Natural killer cell (primary cell): ENCODE measurements around the gene DOCK10. TPM values are rescaled to one million over a fixed set of nuclear protein-coding genes. Genes with fewer than 3 reads are reported as not detected.

Source experiments
- ATAC-seq, 3 donors: fragments of 150-1000 bp in 2 of 3; fragments of 200-7000 bp in 1 of 3; cut with Tn5 transposase; 1 replicate in 1 of 3; 2 replicates in 2 of 3; pipeline ENCODE4 v1.10.0; 2021; ENCODE audit warnings: mild to moderate bottlenecking in 2 of 3, moderate library complexity in 2 of 3
- DNase-seq, 2 donors: peaks; one replicate each; pipeline versions ENCODE4 v3.0.0 to v3.0.0-alpha.2; 2013 to 2021; ENCODE audit warnings: mixed read lengths in 1 of 2
- H3K27ac ChIP-seq: one replicate; pipeline ENCODE4 v1.5.1; 2013; ENCODE audit warnings: mild to moderate bottlenecking, low read length
- H3K27me3 ChIP-seq: one replicate; pipeline ENCODE4 v1.6.1; 2013; ENCODE audit warnings: low read length; ENCODE audit not compliant: control insufficient read depth, insufficient read depth
- H3K36me3 ChIP-seq: one replicate; pipeline ENCODE4 v1.6.1; 2013; ENCODE audit warnings: low read length; ENCODE audit not compliant: control insufficient read depth, insufficient read depth
- H3K4me1 ChIP-seq: one replicate; pipeline ENCODE4 v1.6.1; 2013; ENCODE audit warnings: low read length; ENCODE audit not compliant: control insufficient read depth, insufficient read depth
- H3K4me3 ChIP-seq: one replicate; pipeline ENCODE4 v1.5.1; 2013; ENCODE audit warnings: low read length
- H3K9me3 ChIP-seq: one replicate; pipeline ENCODE4 v1.6.1; 2013; ENCODE audit warnings: low read length; ENCODE audit not compliant: control insufficient read depth, insufficient read depth
- H3K27ac Mint-ChIP-seq, 2 donors: one replicate each; pipeline ENCODE4 v1.8.0; 2022; ENCODE audit warnings: mild to moderate bottlenecking in 2 of 2, mixed read lengths in 2 of 2, moderate library complexity in 1 of 2
- H3K27me3 Mint-ChIP-seq, 2 donors: one replicate each; pipeline ENCODE4 v1.8.0; 2022; ENCODE audit warnings: low read depth in 2 of 2, mixed read lengths in 2 of 2
- H3K36me3 Mint-ChIP-seq: one replicate; pipeline ENCODE4 v1.8.0; 2022; ENCODE audit warnings: mixed read lengths
- H3K4me1 Mint-ChIP-seq, 2 donors: one replicate each; pipeline ENCODE4 v1.8.0; 2022; ENCODE audit warnings: mixed read lengths in 2 of 2
- H3K4me3 Mint-ChIP-seq: one replicate; pipeline ENCODE4 v1.8.0; 2022; ENCODE audit warnings: mild to moderate bottlenecking, moderate library complexity, mixed read lengths
- H3K9me3 Mint-ChIP-seq, 2 donors: one replicate each; pipeline ENCODE4 v1.8.0; 2022; ENCODE audit warnings: mixed read lengths in 2 of 2
- CTCF ChIP-seq: fragments of 200-600 bp; IDR thresholded peaks from one replicate; pipeline ENCODE4 v1.8.0; 2022; ENCODE audit warnings: antibody characterized with exemption
- WGBS: methylation state at CpG from one replicate; pipeline ENCODE4 v1.1.7; 2013; ENCODE audit warnings: missing lambda C conversion rate; ENCODE audit not compliant: insufficient coverage; 5-methylcytosine and 5-hydroxymethylcytosine counted together
- intact Hi-C: fragments of 100-400 bp; cut with micrococcal nuclease; formaldehyde crosslinking; loops from one replicate; pipeline ENCODE4 v1.14.2; 2022
- total RNA-seq, 4 donors: library from RNA; stranded (reverse); fragments of 120-200 nt in 1 of 4; gene quantifications; one replicate each; pipeline versions ENCODE4 v1.2.3 to v1.2.4, GENCODE V29; 2013 to 2022

DOCK10 gene
- total RNA-seq = 100 to 1,000 TPM; 181 to 213 (median 182) TPM
- 212 TPM for total RNA-seq (2013)

- Mint-ChIP-seq H3K4me1 (peaks cover 55 to 56% of the 10 kb centered on the region in 2 donors), H3K36me3 (no peaks in the 10 kb centered on the region), H3K9me3 (no peaks in the 10 kb centered on the region), H3K4me3 (peak within 1 kb of the TSS; percentile 98), H3K27ac (peak within 1 kb of the TSS; percentile 100), H3K27me3 (peaks cover 0 to 5% of the 10 kb centered on the region in 2 donors)
- Histone ChIP-seq H3K36me3 (no peaks in the 10 kb centered on the region), H3K4me3 (peak within 1 kb of the TSS; percentile 86), H3K27ac (peak within 1 kb of the TSS; percentile 95), H3K9me3 (no peaks in the 10 kb centered on the region), H3K4me1 (peaks cover 18% of the 10 kb centered on the region), H3K27me3 (no peaks in the 10 kb centered on the region)
- peak; percentile 47 to 73 (median 53) for ATAC-seq
- TF ChIP-seq CTCF = no peak
- DNase-seq = peak; percentile 37 to 78
- WGBS = under 1% methylated on average over 113 of the region's 113 CpGs
- intact Hi-C loops = loop anchor here (1.0 to 5.0 kb wide), 5 partner anchors 10 to 115 kb away; no protein-coding TSS in a partner anchor
Observed at GRCh38 chr2:225041851-225042799, at the start of gene DOCK10. Gene DOCK10, minus strand, starts transcription at chr2:225042468. Its CDS starts 94 bp downstream, at chr2:225042374.

GRCh38 chr2:225091336-225091735, 49.1 kb upstream of the DOCK10 start:
- ATAC-seq (no peak), DNase-seq (no peak)
- H3K4me3 Mint-ChIP-seq = no peak overlapping the region
- peaks cover 0 to 4% of the 10 kb centered on the region in 2 donors for H3K27me3 Mint-ChIP-seq
- WGBS = 44% methylated on average over 1 of the region's 2 CpGs
- Histone ChIP-seq H3K27me3 (no peaks in the 10 kb centered on the region), H3K9me3 (no peaks in the 10 kb centered on the region), H3K27ac (no peak overlapping the region), H3K4me1 (no peaks in the 10 kb centered on the region), H3K36me3 (no peaks in the 10 kb centered on the region), H3K4me3 (no peak overlapping the region)
- intact Hi-C loops = no loop called here
- TF ChIP-seq CTCF = no peak
- peaks cover 21 to 24% of the 10 kb centered on the region in 2 donors for H3K4me1 Mint-ChIP-seq
- no peaks in the 10 kb centered on the region for H3K9me3 Mint-ChIP-seq
- H3K27ac Mint-ChIP-seq = no peak overlapping the region
- H3K36me3 Mint-ChIP-seq = no peaks in the 10 kb centered on the region

- no peak overlapping the region for H3K27ac ChIP-seq
- intact Hi-C loops = no loop called here
- no peak overlapping the region for H3K4me3 ChIP-seq
- H3K4me1 ChIP-seq = no peaks in the 10 kb centered on the region
- H3K27ac Mint-ChIP-seq = no peak overlapping the region
- H3K27me3 Mint-ChIP-seq = peaks cover 0 to 4% of the 10 kb centered on the region in 2 donors
- H3K27me3 ChIP-seq = no peaks in the 10 kb centered on the region
- no peak for TF ChIP-seq CTCF
- no peak for DNase-seq
- H3K4me3 Mint-ChIP-seq = no peak overlapping the region
- peaks cover 19 to 25% of the 10 kb centered on the region in 2 donors for H3K4me1 Mint-ChIP-seq
- H3K9me3 Mint-ChIP-seq = no peaks in the 10 kb centered on the region
- 85% methylated on average over 3 of the region's 3 CpGs for WGBS
- no peaks in the 10 kb centered on the region for H3K9me3 ChIP-seq
- no peak for ATAC-seq
- no peaks in the 10 kb centered on the region for H3K36me3 Mint-ChIP-seq
- no peaks in the 10 kb centered on the region for H3K36me3 ChIP-seq
Observed at GRCh38 chr2:225090746-225091145, 48.5 kb upstream of the DOCK10 start.
